ENCODE results near the gene ARRB1.

- TF ChIP-seq ZBTB21 (tag by site-specific recombination; IDR thresholded peaks at IDR 0.05), result no peak
- no peak for TF ChIP-seq CTCF (tag by site-specific recombination; IDR thresholded peaks at IDR 0.05)
- TF ChIP-seq ZNF639 (tag by site-specific recombination; IDR thresholded peaks at IDR 0.05), result no peak
- no peak for TF ChIP-seq ZXDB (tag by site-specific recombination; IDR thresholded peaks at IDR 0.05)
- no peak for TF ChIP-seq ZNF423 (tag by site-specific recombination; IDR thresholded peaks at IDR 0.05)
- no peak for TF ChIP-seq ZNF23 (tag by site-specific recombination; IDR thresholded peaks at IDR 0.05; ENCODE audit: borderline replicate concordance)
- TF ChIP-seq ZBTB1 (tag by site-specific recombination; IDR thresholded peaks at IDR 0.05), result no peak
- TF ChIP-seq GLIS1 (tag by site-specific recombination; IDR thresholded peaks at IDR 0.05), result no peak
- no peak for TF ChIP-seq ZNF549 (tag by site-specific recombination; IDR thresholded peaks at IDR 0.05)
- TF ChIP-seq ZNF777 (tag by site-specific recombination; IDR thresholded peaks at IDR 0.05; ENCODE audit: borderline replicate concordance), result no peak
These were observed 43.3 kb downstream of the ARRB1 start for GRCh38 chr11:75308116-75308515.
